Frontal cortex (tissue), 4 donors: ENCODE results near the gene AKAP5. TPM values are rescaled to one million over a fixed set of nuclear protein-coding genes. Genes with fewer than 3 reads are reported as not detected.

Experiments used
- DNase-seq, 2 donors: peaks; one replicate each; pipeline ENCODE4 v3.0.0; 2012; ENCODE audit warnings: low spot score in 2 of 2
- FAIRE-seq: peaks from 2 replicates; lab custom pipeline; 2012; peaks lifted over from hg19 to GRCh38; lab: Jason Lieb, UNC
- total RNA-seq: library from RNA; depleted of rRNA; stranded (reverse); fragments of >200 nt; gene quantifications from one replicate; pipeline ENCODE4 v1.2.3, GENCODE V29; 2014
- donor health status: control.
- donor health status: control.
- donor health status: control.

The AKAP5 gene, protein sequence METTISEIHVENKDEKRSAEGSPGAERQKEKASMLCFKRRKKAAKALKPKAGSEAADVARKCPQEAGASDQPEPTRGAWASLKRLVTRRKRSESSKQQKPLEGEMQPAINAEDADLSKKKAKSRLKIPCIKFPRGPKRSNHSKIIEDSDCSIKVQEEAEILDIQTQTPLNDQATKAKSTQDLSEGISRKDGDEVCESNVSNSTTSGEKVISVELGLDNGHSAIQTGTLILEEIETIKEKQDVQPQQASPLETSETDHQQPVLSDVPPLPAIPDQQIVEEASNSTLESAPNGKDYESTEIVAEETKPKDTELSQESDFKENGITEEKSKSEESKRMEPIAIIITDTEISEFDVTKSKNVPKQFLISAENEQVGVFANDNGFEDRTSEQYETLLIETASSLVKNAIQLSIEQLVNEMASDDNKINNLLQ
- total RNA-seq = 37.5 TPM

DNA sequence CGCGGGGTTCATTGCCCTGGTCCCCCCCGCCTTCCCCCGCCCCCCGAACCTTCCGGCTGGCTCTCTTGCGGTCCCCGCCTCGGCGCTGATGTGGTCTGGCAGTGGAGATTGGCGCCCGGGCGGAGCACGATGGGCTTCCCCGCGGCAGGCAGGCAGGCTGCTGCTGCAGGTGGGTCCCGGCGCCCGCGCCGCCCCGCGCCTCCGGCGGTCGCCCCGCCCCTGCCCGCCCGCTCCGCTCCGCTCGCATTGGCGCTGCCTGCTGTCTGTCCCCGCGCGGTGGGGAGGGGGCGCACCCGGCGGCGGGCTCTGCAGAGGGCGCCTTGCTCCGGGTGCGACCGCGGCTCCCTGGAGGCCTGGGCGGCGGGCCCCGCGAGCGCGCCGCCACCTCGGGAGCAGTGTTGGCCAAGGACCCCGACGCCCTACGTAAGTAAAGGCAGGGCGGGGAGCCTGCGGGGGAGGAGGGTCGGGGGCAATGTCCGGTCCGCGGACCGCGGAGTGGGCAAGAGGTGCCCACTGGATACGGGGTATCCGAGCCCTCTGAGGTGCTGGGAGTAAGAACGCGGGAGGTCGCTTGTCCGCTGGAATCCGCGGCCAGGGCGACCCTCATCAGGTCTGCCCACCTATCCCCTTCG, at the start of gene AKAP5:
AKAP5 (plus strand) TSS at position 309 of the 632 bp plus-strand sequence. CDS start 2,896 bp downstream, outside the sequence.
- DNase-seq = peak; percentile 78 to 80

GRCh38 chr14:64416348-64416932, 48.9 kb upstream of the AKAP5 start:
- no peak for DNase-seq
- no peak for FAIRE-seq

More for the DNA sequence above, at the start of gene AKAP5:
- no peak for FAIRE-seq

DNA sequence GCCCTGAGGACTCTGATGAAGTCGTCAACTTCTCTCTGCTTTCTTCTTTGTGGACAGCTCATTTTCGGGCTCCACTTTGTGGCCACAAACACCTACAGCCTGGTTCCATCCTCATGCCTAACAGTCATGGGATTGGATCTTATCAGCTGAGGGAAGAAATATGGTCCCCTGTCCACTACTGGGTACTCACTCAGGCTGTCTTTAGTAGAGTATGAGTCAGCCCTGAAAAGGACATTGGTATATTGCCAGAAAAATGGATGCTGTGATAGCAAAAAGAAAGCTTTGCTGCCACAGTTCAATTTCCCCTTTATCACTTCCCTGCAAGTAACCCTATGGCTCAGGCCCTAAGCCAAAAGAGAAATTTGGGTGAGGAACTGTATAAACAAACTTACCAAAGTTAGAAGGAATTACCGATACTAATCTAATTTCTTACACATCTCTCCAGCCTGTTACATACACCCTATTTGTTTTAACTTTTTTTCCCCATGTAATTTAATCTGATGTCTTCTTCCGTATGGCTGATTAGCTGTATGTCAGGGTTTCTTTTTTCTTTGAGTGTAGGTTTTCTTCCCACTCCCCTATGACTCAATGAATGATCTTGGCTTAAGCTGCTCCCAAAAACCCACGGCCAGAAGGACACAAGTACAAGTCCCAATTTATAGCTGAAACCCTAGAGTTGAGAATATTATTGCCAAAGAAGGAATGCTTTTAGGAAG, 48.1 kb upstream of the AKAP5 start:
- DNase-seq = no peak
- no peak for FAIRE-seq

DNA sequence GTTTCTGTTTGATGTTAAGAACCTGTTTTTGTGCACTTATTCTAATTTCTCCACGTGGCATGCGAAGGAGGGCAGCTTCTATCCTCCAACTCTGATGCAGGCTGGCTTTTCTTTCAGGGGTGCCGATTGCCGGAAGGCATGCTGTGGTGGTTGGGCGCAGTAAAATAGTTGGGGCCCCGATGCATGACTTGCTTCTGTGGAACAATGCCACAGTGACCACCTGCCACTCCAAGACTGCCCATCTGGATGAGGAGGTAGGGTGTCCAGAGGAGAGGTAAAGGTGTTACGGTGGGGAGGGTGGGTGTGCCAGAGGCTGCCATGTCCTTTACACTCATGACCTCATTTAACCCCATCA, 47.6 kb upstream of the AKAP5 start:
- FAIRE-seq = no peak
- no peak for DNase-seq

GRCh38 chr14:64419003-64419402, 46.3 kb upstream of the AKAP5 start:
- no peak for DNase-seq
- no peak for FAIRE-seq

DNA sequence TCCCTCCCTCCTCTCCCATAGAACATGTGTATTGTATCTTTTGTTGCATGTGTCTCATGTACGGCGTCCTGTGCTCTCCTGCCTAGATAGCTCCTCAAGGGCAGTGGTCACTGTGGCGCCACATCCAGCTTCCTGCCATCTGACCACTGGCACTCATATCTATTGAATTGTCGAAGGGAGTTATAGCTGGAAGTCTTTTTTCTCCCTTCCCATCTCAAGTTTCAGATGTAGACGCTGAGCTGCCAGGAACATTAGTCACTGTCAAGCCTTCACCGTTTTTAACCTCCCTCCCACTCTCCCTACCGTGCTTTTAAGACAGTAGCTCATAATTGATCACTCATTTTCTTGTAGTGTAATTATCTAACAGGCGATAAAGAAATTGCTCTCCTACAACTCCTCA, 44.1 kb upstream of the AKAP5 start:
- DNase-seq = no peak
- no peak for FAIRE-seq

DNA sequence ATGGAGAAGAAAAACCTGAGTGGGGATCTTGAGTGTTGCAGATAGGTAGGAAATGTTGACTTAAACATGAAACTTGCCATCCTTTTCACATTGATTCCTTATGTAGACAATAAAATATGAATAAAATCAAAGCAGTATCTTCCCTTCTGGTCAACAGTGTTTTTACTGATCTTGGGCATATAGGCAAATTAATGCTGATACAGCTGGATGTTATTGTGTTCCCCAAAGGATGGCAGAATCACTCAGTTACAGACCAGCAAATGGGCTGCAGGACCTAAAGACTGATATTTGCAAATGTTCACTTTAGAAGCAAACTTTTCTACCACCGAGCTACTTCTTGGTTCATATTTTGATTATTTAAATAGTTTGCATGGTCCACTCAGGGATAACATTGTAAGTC, 43.3 kb upstream of the AKAP5 start:
- DNase-seq = no peak
- no peak for FAIRE-seq

DNA sequence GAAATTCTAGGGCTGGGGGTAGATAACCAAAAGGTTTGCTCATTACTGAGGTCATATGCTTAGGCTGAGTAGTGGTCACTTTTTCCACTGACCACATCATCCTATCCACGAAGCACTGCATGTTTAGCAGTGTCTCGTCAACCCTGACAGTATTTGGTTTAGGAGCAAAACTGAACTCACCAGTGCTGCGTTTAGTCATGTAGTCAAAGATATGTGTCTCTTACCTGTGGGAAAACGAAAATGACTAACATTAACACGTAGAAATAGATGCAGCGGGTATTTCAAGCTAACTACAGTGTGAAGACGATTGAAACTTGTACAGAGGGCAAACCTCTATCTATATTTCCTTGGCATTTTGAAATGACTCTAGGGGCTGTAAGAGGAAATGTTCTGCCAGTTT, 42.5 kb upstream of the AKAP5 start:
- DNase-seq (no peak), FAIRE-seq (no peak)

DNA sequence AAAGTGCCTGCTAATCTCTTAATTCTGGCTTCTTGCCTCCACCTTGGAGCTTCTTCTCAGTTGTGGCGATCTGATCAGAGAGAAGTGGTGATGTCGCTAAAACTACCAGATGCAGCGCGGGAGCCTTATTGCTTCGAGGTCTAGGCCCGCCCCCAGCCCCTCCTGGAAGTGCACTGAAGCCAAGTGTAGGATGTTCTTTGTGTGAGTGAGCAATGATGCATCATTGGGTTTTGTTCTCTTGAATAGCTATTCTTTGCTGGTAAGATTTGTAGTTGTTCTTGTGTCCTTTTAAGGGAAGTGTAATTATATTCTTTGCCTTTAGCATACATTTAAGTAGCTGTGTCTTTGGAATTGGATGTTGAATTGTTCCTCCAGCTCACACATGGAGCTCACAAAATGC, 41.3 kb upstream of the AKAP5 start:
- DNase-seq = no peak
- FAIRE-seq = no peak

GRCh38 chr14:64434528-64434927, 30.8 kb upstream of the AKAP5 start:
- DNase-seq (no peak), FAIRE-seq (no peak)

- FAIRE-seq = no peak
- DNase-seq = no peak
Measured at GRCh38 chr14:64438181-64438841, 27.0 kb upstream of the AKAP5 start.

DNA sequence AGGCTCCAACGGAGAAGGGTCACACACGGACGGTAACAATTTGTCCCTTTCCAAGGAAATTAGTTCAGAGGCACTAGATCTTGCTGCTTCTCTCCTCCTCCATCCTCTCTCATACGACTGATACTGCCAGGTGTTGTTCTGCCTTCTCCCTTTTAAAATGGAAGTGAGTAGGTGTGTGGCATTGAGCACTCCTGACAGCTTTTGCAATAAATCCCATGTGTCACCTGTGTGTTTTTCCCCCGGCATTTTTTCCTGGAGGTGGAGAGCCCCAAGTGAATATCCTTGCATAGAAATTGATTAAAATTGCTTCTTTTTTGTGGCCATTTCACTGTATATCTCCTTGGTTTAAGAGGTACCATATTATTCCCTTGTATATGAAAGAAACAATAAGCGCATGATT, 26.2 kb upstream of the AKAP5 start:
- FAIRE-seq (no peak), DNase-seq (no peak)

GRCh38 chr14:64440494-64440893, 24.8 kb upstream of the AKAP5 start:
- FAIRE-seq = no peak
- no peak for DNase-seq

- DNase-seq = no peak
- no peak for FAIRE-seq
Measured at GRCh38 chr14:64442300-64442988, 22.9 kb upstream of the AKAP5 start.

- FAIRE-seq (no peak), DNase-seq (no peak)
Measured at GRCh38 chr14:64444140-64444539, 21.2 kb upstream of the AKAP5 start.

DNA sequence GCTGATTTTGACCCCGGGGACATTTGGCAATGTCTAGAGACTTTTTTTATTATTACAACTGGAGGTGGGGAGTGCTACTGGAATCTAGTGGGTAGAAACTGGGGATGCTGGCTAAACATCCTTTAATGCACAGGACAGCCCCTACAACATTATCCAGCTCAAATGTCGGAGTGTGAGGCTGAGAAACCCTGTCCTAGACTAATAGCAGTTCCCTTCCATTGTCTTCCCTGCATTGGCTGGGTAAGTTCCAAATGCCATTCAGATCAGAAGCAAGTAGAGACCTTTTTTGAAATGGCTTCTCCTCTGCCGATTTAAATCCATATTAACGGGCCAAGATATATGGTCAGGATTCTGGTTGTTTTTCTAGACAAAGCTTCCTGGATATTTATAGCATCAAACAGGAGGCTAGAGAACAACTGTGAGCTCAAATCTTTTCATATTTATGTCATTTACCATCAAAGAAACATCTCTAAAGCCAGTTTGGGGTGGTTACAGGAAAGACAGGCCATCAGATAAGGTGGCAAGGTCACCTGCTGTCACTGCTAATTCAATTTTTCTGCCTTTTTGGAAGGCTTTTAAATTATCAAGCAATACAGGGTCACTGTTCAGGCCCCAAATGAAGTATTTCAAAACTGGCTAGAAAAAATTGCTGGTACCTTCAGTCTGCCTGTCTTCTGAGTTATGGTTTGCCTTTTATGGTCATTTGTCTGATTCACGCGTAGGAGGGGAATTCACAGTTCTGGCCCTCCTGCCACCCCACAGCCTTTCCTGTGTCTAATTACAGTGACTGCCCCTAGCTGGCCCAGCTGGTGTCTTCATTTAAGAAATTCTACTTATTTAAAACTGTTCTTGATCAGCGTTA, 20.1 kb upstream of the AKAP5 start:
- DNase-seq (no peak), FAIRE-seq (no peak)

- DNase-seq = no peak
- no peak for FAIRE-seq
Measured at GRCh38 chr14:64447876-64448670, 17.2 kb upstream of the AKAP5 start.

GRCh38 chr14:64450255-64450654, 15.0 kb upstream of the AKAP5 start:
- DNase-seq (no peak), FAIRE-seq (no peak)
